ENCODE results near the gene SNCAIP. TPM values are rescaled to one million over a fixed set of nuclear protein-coding genes. Genes with fewer than 3 reads are reported as not detected.

SNCAIP gene
- total RNA-seq, 1 experiment from 2014 or later: 1.2 TPM

DNA sequence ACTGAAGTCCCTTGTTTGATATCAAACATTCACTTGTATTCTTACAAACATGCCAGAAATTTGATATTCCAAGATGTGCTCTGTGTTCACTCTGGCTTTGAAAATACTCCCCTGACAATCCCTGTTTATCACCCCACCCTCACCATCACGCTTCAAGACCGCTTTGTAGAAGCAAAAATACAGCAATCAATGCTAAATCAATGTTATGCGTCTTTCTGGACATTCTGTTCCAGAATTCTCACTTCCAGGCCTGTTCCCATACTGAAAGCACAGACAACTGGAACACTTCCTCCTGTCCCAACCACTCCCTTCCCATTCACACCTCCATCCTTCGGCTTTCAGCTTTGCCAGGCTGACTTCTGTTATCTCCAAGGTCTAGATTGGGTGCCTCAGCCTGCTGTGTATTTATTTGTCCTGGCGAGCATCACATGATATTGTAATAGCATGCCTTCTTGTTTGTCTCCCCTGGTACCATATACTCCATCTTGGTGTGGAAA lies 72.8 kb downstream of the SNCAIP start:
- ChIA-PET POLR2A (no interaction called here), CTCF (no interaction called here)
- Mint-ChIP-seq H3K27me3 (ENCODE audit: insufficient read depth, unreplicated experiment) (no peaks in the 10 kb centered on the region), H3K27ac (ENCODE audit: unreplicated experiment) (no peak overlapping the region), H3K4me1 (ENCODE audit: low read depth, unreplicated experiment) (no peaks in the 10 kb centered on the region), H3K36me3 (ENCODE audit: insufficient read depth, unreplicated experiment) (no peaks in the 10 kb centered on the region), H3K9me3 (ENCODE audit: unreplicated experiment) (no peaks in the 10 kb centered on the region), H3K4me3 (ENCODE audit: unreplicated experiment) (no peak overlapping the region)
- TF ChIP-seq, protein P1, sequence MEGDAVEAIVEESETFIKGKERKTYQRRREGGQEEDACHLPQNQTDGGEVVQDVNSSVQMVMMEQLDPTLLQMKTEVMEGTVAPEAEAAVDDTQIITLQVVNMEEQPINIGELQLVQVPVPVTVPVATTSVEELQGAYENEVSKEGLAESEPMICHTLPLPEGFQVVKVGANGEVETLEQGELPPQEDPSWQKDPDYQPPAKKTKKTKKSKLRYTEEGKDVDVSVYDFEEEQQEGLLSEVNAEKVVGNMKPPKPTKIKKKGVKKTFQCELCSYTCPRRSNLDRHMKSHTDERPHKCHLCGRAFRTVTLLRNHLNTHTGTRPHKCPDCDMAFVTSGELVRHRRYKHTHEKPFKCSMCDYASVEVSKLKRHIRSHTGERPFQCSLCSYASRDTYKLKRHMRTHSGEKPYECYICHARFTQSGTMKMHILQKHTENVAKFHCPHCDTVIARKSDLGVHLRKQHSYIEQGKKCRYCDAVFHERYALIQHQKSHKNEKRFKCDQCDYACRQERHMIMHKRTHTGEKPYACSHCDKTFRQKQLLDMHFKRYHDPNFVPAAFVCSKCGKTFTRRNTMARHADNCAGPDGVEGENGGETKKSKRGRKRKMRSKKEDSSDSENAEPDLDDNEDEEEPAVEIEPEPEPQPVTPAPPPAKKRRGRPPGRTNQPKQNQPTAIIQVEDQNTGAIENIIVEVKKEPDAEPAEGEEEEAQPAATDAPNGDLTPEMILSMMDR (IDR thresholded peaks at IDR 0.05; ENCODE audit: insufficient read depth in 1 of 2, low read depth in 1 of 2, low read length in 1 of 2, severe bottlenecking in 1 of 2, unreplicated experiment in 1 of 2): no peak
- Histone ChIP-seq H3K4me1 (no peaks in the 10 kb centered on the region), H3K9me3 (no peaks in the 10 kb centered on the region), H3K4me3 (ENCODE audit: low read depth, low read length) (no peak overlapping the region), H3K36me3 (ENCODE audit: control insufficient read depth, insufficient read depth, low read length) (no peaks in the 10 kb centered on the region), H3K27me3 (replicated peaks; ENCODE audit: control insufficient read depth, insufficient read depth, low read length) (no peaks in the 10 kb centered on the region)
- intact Hi-C loops (cut with micrococcal nuclease; ENCODE audit: unreplicated experiment): no loop called here
- BruUV-seq (replicated peaks): no TSS peak
- no peak for DNase-seq

GRCh38 chr5:122385286-122385685 lies 73.2 kb downstream of the SNCAIP start:
- no TSS peak for BruUV-seq (replicated peaks)
- Mint-ChIP-seq H3K27me3 (ENCODE audit: insufficient read depth, unreplicated experiment) (no peaks in the 10 kb centered on the region), H3K4me1 (ENCODE audit: low read depth, unreplicated experiment) (no peaks in the 10 kb centered on the region), H3K27ac (ENCODE audit: unreplicated experiment) (no peak overlapping the region), H3K9me3 (ENCODE audit: unreplicated experiment) (no peaks in the 10 kb centered on the region), H3K36me3 (ENCODE audit: insufficient read depth, unreplicated experiment) (no peaks in the 10 kb centered on the region), H3K4me3 (ENCODE audit: unreplicated experiment) (no peak overlapping the region)
- Histone ChIP-seq H3K4me1 (no peaks in the 10 kb centered on the region), H3K27me3 (replicated peaks; ENCODE audit: control insufficient read depth, insufficient read depth, low read length) (no peaks in the 10 kb centered on the region), H3K4me3 (ENCODE audit: low read depth, low read length) (no peak overlapping the region), H3K9me3 (no peaks in the 10 kb centered on the region), H3K36me3 (ENCODE audit: control insufficient read depth, insufficient read depth, low read length) (no peaks in the 10 kb centered on the region)
- TF ChIP-seq, protein P1 (IDR thresholded peaks at IDR 0.05; ENCODE audit: insufficient read depth in 1 of 2, low read depth in 1 of 2, low read length in 1 of 2, severe bottlenecking in 1 of 2, unreplicated experiment in 1 of 2): no peak
- DNase-seq: no peak
- intact Hi-C loops (cut with micrococcal nuclease; ENCODE audit: unreplicated experiment): no loop called here
- ChIA-PET POLR2A (no interaction called here), CTCF (no interaction called here)

GRCh38 chr5:122385808-122386207 lies 73.8 kb downstream of the SNCAIP start:
- BruUV-seq (replicated peaks): no TSS peak
- no peaks in the 10 kb centered on the region for H3K4me1 ChIP-seq
- Mint-ChIP-seq H3K9me3 (ENCODE audit: unreplicated experiment) (no peaks in the 10 kb centered on the region), H3K4me1 (ENCODE audit: low read depth, unreplicated experiment) (no peaks in the 10 kb centered on the region), H3K27me3 (ENCODE audit: insufficient read depth, unreplicated experiment) (no peaks in the 10 kb centered on the region), H3K4me3 (ENCODE audit: unreplicated experiment) (no peak overlapping the region), H3K36me3 (ENCODE audit: insufficient read depth, unreplicated experiment) (no peaks in the 10 kb centered on the region), H3K27ac (ENCODE audit: unreplicated experiment) (no peak overlapping the region)
- H3K27me3 ChIP-seq (replicated peaks; ENCODE audit: control insufficient read depth, insufficient read depth, low read length): no peaks in the 10 kb centered on the region
- TF ChIP-seq, protein P1 (IDR thresholded peaks at IDR 0.05; ENCODE audit: insufficient read depth in 1 of 2, low read depth in 1 of 2, low read length in 1 of 2, severe bottlenecking in 1 of 2, unreplicated experiment in 1 of 2): no peak
- CTCF ChIA-PET: no interaction called here
- H3K9me3 ChIP-seq: no peaks in the 10 kb centered on the region
- no peak for DNase-seq
- H3K4me3 ChIP-seq (ENCODE audit: low read depth, low read length): no peak overlapping the region
- no peaks in the 10 kb centered on the region for H3K36me3 ChIP-seq (ENCODE audit: control insufficient read depth, insufficient read depth, low read length)
- POLR2A ChIA-PET: no interaction called here
- intact Hi-C loops (cut with micrococcal nuclease; ENCODE audit: unreplicated experiment): no loop called here

Measured in Caco-2 (cell line).